HepG2 (cell line): ENCODE data around the gene GALNTL6.

Experiments used
- BHLHE40 ChIP-seq: IDR thresholded peaks from 2 replicates; pipeline ENCODE4 v1.6.1; 2011; ENCODE audit warnings: low read length, improper control_type of control experiment
- HDAC6 ChIP-seq: fragments of 200-600 bp; sonication (generic); IDR thresholded peaks from 2 replicates; pipeline ENCODE4 v1.7.0; 2017; ENCODE audit warnings: mild to moderate bottlenecking, antibody characterized with exemption, low read length, low read depth
- HNRNPLL ChIP-seq: fragments of 200-400 bp; formaldehyde crosslinking; IDR thresholded peaks from 2 replicates; pipeline ENCODE4 v1.6.1; 2017; ENCODE audit warnings: mild to moderate bottlenecking, low read depth, low read length; ENCODE audit not compliant: poor library complexity, severe bottlenecking
- JUNB ChIP-seq: sonication (generic); formaldehyde crosslinking; IDR thresholded peaks from 2 replicates; pipeline ENCODE4 v1.8.0; 2022; ENCODE audit warnings: missing genetic modification reagents, mild to moderate bottlenecking, borderline replicate concordance
- KMT2A ChIP-seq: sonication (generic); formaldehyde crosslinking; IDR thresholded peaks from 2 replicates; pipeline ENCODE4 v1.4.0; 2020; ENCODE audit warnings: missing genetic modification reagents
- NR3C1 ChIP-seq: sonication (generic); formaldehyde crosslinking; IDR thresholded peaks from 2 replicates; pipeline ENCODE4 v1.4.0; 2020; ENCODE audit warnings: missing genetic modification reagents
- POLR2A ChIP-seq, 2 experiments: IDR thresholded peaks; 2 replicates each; pipeline ENCODE4 v1.6.1; 2011; ENCODE audit warnings: low read depth in 2 of 2, low read length in 2 of 2, mild to moderate bottlenecking in 1 of 2, moderate library complexity in 1 of 2; ENCODE audit not compliant: insufficient read depth in 1 of 2
- ZNF235 ChIP-seq: sonication (generic); formaldehyde crosslinking; IDR thresholded peaks from 2 replicates; pipeline ENCODE4 v1.8.1; 2023; ENCODE audit warnings: mild to moderate bottlenecking, missing genetic modification reagents, borderline replicate concordance
- ZNF720 ChIP-seq: sonication (generic); formaldehyde crosslinking; IDR thresholded peaks from 2 replicates; pipeline ENCODE4 v1.4.0; 2020; ENCODE audit warnings: missing genetic modification reagents
- ZSCAN20 ChIP-seq: sonication (generic); formaldehyde crosslinking; IDR thresholded peaks from 2 replicates; pipeline ENCODE4 v1.4.0; 2020; ENCODE audit warnings: missing genetic modification reagents, mild to moderate bottlenecking, borderline replicate concordance
- TF ChIP-seq, protein P1 (sequence below): IDR thresholded peaks from 2 replicates; pipeline ENCODE4 v1.6.1; 2016; ENCODE audit warnings: mild to moderate bottlenecking
- TF ChIP-seq, protein P2 (sequence below): sonication (generic); formaldehyde crosslinking; IDR thresholded peaks from 2 replicates; pipeline ENCODE4 v1.5.0; 2020; ENCODE audit warnings: mild to moderate bottlenecking, missing genetic modification reagents, moderate library complexity
- TF ChIP-seq, protein P3 (sequence below), 2 experiments: fragments of 450-650 bp in 1 of 2; sonication (generic) in 1 of 2; formaldehyde crosslinking in 1 of 2; IDR thresholded peaks; 2 replicates each; pipeline versions ENCODE4 v1.6.1 to v1.8.0; 2016 to 2022; ENCODE audit warnings: antibody characterized with exemption in 1 of 2, mild to moderate bottlenecking in 1 of 2, missing genetic modification reagents in 1 of 2

DNA sequence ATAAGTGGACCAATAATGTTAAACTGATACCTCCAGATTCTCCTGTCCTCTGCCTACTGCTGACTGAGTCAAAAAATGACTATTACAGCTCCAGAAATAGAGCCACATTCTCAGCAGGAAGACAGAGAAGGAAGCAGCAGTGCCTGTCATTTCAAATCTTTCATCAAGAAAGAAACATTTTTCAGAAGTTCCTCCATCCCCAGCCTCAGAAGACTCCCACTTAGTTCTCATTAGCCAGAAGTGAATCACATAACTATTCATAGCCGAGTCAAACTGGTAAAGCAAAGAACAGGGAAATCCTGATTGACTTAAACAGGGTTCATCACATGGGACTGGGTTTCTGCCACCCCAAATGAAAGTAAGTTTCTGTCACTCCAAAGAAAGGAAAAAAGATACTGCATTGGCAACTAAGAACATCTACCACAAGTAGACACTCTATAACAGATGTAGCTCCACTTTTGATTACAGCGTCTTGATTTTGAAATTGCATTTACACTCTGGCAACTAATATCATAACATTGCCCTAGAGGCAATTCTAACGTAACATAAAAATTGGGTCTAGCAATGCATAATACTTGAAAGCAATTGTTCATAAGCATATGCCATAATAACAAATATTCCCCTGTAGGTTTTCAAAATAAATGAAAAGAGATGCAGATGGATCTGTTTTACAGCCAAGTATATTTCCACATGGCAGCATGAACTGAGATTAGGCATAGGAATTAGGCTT lies 599.8 kb downstream of the GALNTL6 start:
- TF ChIP-seq ZNF235, result no peak
- no peak for TF ChIP-seq BHLHE40
- TF ChIP-seq NR3C1, result no peak
- no peak for TF ChIP-seq ZSCAN20 (CRISPR knock-in tag)
- TF ChIP-seq, protein P1, sequence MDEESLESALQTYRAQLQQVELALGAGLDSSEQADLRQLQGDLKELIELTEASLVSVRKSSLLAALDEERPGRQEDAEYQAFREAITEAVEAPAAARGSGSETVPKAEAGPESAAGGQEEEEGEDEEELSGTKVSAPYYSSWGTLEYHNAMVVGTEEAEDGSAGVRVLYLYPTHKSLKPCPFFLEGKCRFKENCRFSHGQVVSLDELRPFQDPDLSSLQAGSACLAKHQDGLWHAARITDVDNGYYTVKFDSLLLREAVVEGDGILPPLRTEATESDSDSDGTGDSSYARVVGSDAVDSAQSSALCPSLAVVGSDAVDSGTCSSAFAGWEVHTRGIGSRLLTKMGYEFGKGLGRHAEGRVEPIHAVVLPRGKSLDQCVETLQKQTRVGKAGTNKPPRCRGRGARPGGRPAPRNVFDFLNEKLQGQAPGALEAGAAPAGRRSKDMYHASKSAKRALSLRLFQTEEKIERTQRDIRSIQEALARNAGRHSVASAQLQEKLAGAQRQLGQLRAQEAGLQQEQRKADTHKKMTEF, result no peak
- TF ChIP-seq ZNF720 (CRISPR knock-in tag), result no peak
- TF ChIP-seq, protein P2, sequence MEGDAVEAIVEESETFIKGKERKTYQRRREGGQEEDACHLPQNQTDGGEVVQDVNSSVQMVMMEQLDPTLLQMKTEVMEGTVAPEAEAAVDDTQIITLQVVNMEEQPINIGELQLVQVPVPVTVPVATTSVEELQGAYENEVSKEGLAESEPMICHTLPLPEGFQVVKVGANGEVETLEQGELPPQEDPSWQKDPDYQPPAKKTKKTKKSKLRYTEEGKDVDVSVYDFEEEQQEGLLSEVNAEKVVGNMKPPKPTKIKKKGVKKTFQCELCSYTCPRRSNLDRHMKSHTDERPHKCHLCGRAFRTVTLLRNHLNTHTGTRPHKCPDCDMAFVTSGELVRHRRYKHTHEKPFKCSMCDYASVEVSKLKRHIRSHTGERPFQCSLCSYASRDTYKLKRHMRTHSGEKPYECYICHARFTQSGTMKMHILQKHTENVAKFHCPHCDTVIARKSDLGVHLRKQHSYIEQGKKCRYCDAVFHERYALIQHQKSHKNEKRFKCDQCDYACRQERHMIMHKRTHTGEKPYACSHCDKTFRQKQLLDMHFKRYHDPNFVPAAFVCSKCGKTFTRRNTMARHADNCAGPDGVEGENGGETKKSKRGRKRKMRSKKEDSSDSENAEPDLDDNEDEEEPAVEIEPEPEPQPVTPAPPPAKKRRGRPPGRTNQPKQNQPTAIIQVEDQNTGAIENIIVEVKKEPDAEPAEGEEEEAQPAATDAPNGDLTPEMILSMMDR (CRISPR knock-in tag), result no peak
- TF ChIP-seq KMT2A (CRISPR knock-in tag), result no peak
- no peak for TF ChIP-seq HNRNPLL
- TF ChIP-seq, protein P3, sequence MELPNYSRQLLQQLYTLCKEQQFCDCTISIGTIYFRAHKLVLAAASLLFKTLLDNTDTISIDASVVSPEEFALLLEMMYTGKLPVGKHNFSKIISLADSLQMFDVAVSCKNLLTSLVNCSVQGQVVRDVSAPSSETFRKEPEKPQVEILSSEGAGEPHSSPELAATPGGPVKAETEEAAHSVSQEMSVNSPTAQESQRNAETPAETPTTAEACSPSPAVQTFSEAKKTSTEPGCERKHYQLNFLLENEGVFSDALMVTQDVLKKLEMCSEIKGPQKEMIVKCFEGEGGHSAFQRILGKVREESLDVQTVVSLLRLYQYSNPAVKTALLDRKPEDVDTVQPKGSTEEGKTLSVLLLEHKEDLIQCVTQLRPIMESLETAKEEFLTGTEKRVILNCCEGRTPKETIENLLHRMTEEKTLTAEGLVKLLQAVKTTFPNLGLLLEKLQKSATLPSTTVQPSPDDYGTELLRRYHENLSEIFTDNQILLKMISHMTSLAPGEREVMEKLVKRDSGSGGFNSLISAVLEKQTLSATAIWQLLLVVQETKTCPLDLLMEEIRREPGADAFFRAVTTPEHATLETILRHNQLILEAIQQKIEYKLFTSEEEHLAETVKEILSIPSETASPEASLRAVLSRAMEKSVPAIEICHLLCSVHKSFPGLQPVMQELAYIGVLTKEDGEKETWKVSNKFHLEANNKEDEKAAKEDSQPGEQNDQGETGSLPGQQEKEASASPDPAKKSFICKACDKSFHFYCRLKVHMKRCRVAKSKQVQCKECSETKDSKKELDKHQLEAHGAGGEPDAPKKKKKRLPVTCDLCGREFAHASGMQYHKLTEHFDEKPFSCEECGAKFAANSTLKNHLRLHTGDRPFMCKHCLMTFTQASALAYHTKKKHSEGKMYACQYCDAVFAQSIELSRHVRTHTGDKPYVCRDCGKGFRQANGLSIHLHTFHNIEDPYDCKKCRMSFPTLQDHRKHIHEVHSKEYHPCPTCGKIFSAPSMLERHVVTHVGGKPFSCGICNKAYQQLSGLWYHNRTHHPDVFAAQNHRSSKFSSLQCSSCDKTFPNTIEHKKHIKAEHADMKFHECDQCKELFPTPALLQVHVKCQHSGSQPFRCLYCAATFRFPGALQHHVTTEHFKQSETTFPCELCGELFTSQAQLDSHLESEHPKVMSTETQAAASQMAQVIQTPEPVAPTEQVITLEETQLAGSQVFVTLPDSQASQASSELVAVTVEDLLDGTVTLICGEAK (IDR thresholded peaks at IDR 0.05), result no peak
- TF ChIP-seq, protein P3 (CRISPR knock-in tag; IDR thresholded peaks at IDR 0.05), result no peak
- no peak for TF ChIP-seq POLR2A (IDR thresholded peaks at IDR 0.05; ENCODE audit: insufficient read depth in 1 of 2, low read depth in 2 of 2, low read length in 2 of 2)
- TF ChIP-seq HDAC6, result no peak
- no peak for TF ChIP-seq JUNB (CRISPR knock-in tag)
